Measurements from ENCODE around the gene NAT8L.

The NAT8L gene

GRCh38 chr4:2044119-2044485 is 15.0 kb upstream of the NAT8L start:
- Histone ChIP-seq H3K4me3 (replicated peaks; ENCODE audit: low read depth, low read length) (no peak overlapping the region), H3K27me3 (replicated peaks; ENCODE audit: control insufficient read depth, insufficient read depth, low read length) (no peaks in the 10 kb centered on the region; the same call in 1 of the 2 replicates), H3K36me3 (ENCODE audit: control insufficient read depth, insufficient read depth, low read length) (no peaks in the 10 kb centered on the region)
- no peak for DNase-seq (ENCODE audit: extremely low read depth, insufficient read length)
- TF ChIP-seq CTCF (IDR thresholded peaks at IDR 0.05; ENCODE audit: insufficient read depth, low read length, poor library complexity, severe bottlenecking) = no peak

GRCh38 chr4:2044542-2045517 is 14.3 kb upstream of the NAT8L start:
- no peak for DNase-seq (ENCODE audit: extremely low read depth, insufficient read length)

GRCh38 chr4:2045518-2045951 is 13.6 kb upstream of the NAT8L start:
- DNase-seq (ENCODE audit: extremely low read depth, insufficient read length) = no peak
- Histone ChIP-seq H3K27me3 (replicated peaks; ENCODE audit: control insufficient read depth, insufficient read depth, low read length) (no peaks in the 10 kb centered on the region; the same call in 1 of the 2 replicates), H3K4me3 (replicated peaks; ENCODE audit: low read depth, low read length) (no peak overlapping the region), H3K36me3 (ENCODE audit: control insufficient read depth, insufficient read depth, low read length) (no peaks in the 10 kb centered on the region)
- TF ChIP-seq CTCF (IDR thresholded peaks at IDR 0.05; ENCODE audit: insufficient read depth, low read length, poor library complexity, severe bottlenecking) = no peak

More at GRCh38 chr4:2044542-2045517, 14.3 kb upstream of the NAT8L start:
- TF ChIP-seq CTCF (IDR thresholded peaks at IDR 0.05; ENCODE audit: insufficient read depth, low read length, poor library complexity, severe bottlenecking) = no peak
- H3K4me3 ChIP-seq (replicated peaks; ENCODE audit: low read depth, low read length) = no peak overlapping the region
- no peaks in the 10 kb centered on the region; the same call in 1 of the 2 replicates for H3K27me3 ChIP-seq (replicated peaks; ENCODE audit: control insufficient read depth, insufficient read depth, low read length)
- H3K36me3 ChIP-seq (ENCODE audit: control insufficient read depth, insufficient read depth, low read length) = no peaks in the 10 kb centered on the region

DNA sequence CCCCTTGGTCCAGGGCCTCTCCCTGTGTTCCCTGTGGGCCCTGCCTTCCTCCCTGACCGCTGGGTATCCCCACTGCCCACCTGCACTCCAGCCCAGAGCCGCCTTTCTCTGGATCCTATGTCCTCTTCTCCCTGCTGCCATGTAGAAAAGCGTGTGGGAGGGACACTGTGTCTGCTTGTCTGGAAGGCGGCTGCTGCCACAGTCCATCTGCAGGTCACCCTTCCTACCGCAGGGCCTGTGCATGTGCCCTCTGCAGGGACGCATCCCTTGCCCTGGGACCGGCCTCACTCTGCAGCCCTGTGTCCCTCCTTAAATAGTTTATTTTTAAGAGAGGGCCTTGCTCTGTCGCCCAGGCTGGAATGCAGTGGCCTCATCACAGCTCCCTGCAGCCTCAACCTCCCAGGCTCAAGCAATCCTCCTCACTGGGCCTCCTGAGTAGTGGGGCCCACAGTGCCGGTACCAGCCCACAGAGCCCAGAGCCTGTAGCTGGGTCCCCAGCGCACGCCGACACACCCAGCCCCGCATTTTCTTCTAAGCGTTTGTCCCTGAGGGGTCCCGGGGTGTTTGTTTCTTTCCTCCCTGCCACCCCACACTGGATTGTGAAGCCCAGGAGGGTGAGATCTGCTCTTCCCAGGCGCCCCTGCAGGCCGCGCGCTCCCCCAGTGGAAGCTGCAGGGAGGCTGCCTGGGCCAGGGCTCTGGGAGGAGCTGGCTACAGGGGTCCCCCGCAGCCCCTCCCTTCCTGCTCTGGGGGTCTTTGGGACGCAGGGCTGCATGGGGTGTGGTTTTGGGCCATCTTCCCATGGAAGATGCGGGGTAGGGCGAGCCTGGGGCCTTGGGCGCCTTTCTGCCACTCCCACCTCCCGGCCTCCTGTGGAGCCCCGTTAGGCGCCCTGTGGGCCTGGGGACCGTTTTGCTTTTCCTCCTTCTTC is 12.8 kb upstream of the NAT8L start:
- Histone ChIP-seq H3K36me3 (ENCODE audit: control insufficient read depth, insufficient read depth, low read length) (no peaks in the 10 kb centered on the region), H3K27me3 (replicated peaks; ENCODE audit: control insufficient read depth, insufficient read depth, low read length) (no peaks in the 10 kb centered on the region; the same call in 1 of the 2 replicates), H3K4me3 (replicated peaks; ENCODE audit: low read depth, low read length) (no peak overlapping the region)
- DNase-seq (ENCODE audit: extremely low read depth, insufficient read length) = no peak
- TF ChIP-seq CTCF (IDR thresholded peaks at IDR 0.05; ENCODE audit: insufficient read depth, low read length, poor library complexity, severe bottlenecking) = no peak

DNA sequence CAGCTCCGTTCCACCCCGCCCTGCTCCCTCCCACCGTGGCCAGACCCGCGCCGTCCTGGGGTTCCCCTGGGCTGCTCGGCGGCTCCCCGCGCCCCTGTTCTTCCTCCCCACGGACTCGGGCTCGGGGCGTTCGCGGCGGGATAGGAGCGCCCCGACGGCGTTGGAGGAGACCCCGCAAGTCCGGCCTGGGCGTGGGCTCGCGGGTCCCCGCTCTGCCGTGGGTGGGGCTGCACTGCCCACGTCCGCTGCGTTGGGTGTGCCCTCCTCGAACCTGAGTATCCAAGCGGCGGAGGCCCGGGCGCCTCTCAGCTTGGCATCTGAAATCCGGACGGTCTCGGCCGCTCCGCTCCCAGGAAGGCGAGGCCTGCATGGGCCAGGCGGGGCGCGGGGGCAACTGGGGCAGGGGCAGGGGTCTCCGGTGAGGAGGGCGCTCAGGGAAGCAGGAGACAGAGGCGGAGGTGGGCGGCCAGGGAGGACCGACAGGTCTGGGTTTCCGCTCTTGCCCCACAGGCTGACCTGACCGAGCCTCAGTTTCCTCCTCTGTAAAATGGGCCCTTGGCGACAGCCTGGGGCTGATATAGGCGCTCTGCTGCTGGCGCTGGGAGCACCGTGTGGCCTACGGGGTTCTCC is 12.0 kb upstream of the NAT8L start:
- no peaks in the 10 kb centered on the region for H3K36me3 ChIP-seq (ENCODE audit: control insufficient read depth, insufficient read depth, low read length)
- no peak for TF ChIP-seq CTCF (IDR thresholded peaks at IDR 0.05; ENCODE audit: insufficient read depth, low read length, poor library complexity, severe bottlenecking)
- H3K27me3 ChIP-seq (replicated peaks; ENCODE audit: control insufficient read depth, insufficient read depth, low read length) = no peaks in the 10 kb centered on the region
- DNase-seq (ENCODE audit: extremely low read depth, insufficient read length) = peak; percentile 6
- no peak overlapping the region for H3K4me3 ChIP-seq (replicated peaks; ENCODE audit: low read depth, low read length)

Measured in GM06990 (cell line).